WTC11 (cell line): Measurements from ENCODE around the gene ETV6.

Experiments
- ATF1 ChIP-seq: sonication (generic); formaldehyde crosslinking; IDR thresholded peaks from 2 replicates; pipeline ENCODE4 v1.8.1; 2023; ENCODE audit warnings: mild to moderate bottlenecking, moderate library complexity, missing genetic modification reagents
- CTCF ChIP-seq: fragments of 200-600 bp; IDR thresholded peaks from 2 replicates; pipeline ENCODE4 v1.8.0; 2022; ENCODE audit warnings: antibody characterized with exemption
- NFE2L1 ChIP-seq: sonication (generic); formaldehyde crosslinking; IDR thresholded peaks from 2 replicates; pipeline ENCODE4 v1.8.1; 2023; ENCODE audit warnings: missing genetic modification reagents

- TF ChIP-seq CTCF (no peak), NFE2L1 (CRISPR knock-in tag) (no peak), ATF1 (CRISPR knock-in tag) (no peak)
These were observed 34.0 kb upstream of the ETV6 start for GRCh38 chr12:11615481-11615880.
